T-helper 9 cell (primary cell): ENCODE data around the gene ERC2.
"Not testable (repeated sequence)": the region's sequence is repeated elsewhere in the genome, so short reads cannot be mapped to it uniquely, and the experiment has no call there.

Experiments used
- DNase-seq: peaks from one replicate; pipeline ENCODE4 v3.0.0-alpha.2; 2020

ERC2 gene

DNA sequence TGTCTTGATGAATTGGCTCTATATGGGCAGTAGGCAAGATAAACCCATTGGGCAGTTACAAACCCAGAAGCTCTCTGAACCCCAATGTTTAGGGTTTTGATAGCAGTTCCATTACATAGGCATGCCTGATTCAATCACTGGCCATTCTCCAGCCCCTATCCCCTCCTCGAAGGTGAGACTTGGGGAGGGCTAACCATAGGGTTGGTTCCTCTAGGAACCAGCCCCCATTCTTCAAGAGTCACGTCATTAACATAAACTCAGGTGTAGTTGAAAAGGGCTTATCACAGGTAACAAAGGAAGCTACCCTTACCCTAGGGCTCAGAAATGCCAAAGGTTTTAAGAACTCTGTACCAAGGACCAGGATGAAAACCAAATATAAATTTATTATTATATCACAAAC lies 353.1 kb downstream of the ERC2 start:
- no peak for DNase-seq

- DNase-seq: no peak
These were observed 354.4 kb downstream of the ERC2 start for GRCh38 chr3:56113908-56114307.

DNA sequence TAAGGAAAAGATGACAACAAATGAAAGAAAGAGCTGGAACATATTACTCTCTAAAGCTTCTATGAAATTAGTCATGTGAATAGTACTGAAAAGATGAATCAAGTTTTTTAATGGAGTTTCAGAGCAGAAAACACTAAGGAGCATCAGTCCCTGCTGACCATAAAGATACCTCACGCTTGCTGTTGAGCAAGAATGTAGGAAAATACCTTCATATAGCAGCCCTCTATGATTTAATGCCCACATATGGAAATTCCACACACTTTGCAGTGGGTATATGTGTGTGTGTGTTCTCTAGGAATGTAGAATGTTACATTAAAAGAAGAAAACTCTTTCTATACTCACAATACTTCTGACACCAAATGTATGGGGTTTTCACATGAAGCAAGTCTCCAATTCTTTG lies 355.0 kb downstream of the ERC2 start:
- no peak for DNase-seq

DNA sequence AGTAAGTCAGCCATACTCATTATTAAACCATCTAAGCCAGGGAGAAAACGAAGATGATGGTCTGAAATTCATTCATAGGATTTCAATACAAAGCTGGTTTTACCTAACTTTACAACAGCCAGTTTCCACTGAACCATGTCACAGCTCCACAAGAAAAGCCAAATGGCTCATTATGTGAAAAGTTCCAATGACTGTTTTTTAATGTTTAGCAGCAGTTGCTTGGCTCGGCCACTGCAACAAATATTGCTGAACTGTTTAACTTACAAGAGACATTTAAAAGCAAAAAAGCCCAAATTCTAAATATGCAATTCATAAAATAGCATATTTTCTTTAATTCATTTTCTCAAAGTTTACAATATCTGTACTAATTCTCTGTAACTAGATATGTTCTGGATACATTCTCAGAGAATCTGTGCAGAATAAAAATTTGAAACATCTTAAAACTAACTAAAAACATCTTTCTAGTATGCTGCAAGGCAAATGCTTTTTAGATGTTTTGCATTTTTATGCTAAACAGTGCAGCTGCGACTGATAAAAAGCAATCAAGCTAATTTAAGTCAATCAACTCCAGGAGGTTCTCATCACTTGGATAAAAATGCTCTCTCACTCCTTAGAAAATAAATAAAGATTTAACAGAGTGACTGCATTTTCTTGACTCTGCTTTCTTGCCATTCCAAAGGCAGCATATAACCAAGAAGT lies 356.5 kb downstream of the ERC2 start:
- no peak for DNase-seq

DNA sequence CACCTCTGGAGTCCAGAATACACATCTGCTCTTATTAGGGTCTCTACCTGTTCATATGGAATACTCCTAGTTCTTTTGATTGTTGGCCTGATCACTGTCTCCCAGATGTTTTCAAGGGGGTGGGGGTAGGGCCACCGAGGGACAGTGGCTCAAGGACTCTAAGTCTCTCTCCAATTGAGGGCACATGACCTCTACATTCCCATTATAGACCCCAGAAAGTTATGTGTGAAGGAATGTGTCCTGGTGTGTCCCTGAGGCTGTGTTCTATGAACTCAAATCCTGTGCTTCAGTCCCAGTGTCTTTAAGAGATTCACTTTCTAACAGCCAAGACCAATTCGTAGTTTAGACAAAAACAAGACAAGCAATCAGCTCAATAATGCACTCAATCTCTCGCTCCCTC lies 357.4 kb downstream of the ERC2 start:
- no peak for DNase-seq

DNA sequence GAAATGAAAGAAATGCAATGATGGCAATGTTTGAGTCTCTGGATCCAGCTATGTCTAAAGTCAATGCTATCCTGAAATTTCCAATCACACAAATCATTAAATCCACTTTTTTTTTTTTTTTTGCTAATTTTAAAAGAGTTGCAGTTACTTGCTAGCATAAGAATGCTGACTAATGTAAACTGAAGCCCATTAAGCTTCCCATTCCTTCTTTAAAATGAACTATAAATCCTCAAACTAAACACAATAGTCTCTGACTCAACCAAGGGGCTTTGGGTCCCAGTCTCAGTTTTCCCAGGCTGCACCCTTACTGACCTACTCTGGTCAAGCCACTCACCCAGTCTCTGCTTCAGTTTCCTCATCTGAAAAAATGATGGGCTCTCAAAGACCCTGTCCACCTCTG lies 361.1 kb downstream of the ERC2 start:
- no peak for DNase-seq

DNA sequence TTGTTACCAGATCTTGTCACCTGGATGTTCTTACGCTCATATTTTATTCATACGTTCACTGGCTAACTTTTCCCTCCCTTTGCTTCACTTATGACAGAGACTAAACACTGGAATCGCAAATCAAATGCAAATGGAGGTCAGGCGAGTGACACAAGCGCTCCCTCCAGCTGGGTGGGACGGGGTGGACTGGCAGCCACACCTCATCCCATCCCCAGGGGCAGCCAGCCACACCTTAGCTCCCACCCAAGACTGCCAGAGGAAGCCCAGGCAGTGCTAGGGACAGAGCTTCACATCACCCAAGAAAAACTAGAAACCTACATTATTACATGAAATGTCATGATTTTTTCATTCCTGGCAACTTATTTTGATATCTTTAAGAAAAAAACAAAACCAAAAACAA lies 366.2 kb downstream of the ERC2 start:
- no peak for DNase-seq

DNA sequence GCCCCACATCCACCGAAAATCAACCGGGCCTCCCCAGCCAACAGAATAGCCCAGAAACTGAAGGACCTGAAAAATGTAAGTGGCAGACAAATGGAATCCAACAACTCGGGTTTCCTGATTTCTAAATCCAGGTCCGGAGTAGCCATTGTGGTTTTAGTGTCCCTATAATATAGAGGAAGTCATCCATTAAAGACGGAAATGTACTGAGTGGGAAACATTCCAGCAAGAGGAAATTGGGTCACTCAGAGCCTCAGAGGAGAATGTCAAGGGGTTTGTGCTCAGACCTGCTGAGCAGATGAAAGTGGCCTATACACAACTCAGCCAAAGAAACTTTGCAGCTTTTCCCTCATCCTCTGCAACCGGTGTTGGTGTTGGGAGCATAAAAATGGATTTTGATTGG lies 366.7 kb downstream of the ERC2 start:
- no peak for DNase-seq

DNA sequence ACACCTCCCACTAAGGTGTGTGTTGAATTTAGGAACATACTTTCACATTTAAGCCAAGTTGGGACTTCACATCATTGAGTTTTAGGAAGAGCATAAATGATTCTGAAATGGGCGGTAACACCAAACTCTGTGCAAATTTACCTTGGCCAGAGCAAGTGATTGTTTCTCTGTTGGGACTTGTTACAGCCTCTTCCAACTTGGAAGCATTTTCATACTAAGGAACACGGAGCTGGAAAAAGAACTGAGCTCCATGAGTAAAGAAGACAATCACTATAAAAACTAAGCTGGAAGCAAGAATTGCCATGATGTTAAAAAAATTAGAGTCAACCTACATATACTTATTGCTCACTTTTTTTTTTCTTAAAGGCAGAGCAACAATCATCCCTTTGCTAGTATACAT lies 371.3 kb downstream of the ERC2 start:
- DNase-seq: no peak

DNA sequence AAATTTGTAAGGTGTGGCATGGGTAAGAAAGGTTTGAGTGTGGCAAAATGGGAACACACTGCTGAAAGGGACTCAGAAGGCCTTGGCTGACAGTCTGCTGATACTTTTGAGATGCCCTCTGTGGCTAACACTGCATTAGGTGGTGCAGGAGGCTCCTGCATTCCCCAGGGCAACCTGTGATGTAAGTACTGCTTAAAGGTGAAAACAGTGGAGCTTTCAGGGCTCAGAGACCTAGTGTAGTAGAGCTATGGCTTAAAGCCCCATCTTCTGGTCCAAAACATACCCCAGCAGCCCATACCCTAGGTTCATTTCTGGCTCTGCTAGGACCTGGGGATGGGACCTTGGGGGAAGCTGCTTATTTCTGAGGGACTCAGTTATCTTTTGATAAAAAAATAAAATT lies 374.1 kb downstream of the ERC2 start:
- no peak for DNase-seq

GRCh38 chr3:56089739-56090138 lies 378.5 kb downstream of the ERC2 start:
- DNase-seq: no peak

GRCh38 chr3:56087451-56088053 lies 380.7 kb downstream of the ERC2 start:
- no peak for DNase-seq

DNA sequence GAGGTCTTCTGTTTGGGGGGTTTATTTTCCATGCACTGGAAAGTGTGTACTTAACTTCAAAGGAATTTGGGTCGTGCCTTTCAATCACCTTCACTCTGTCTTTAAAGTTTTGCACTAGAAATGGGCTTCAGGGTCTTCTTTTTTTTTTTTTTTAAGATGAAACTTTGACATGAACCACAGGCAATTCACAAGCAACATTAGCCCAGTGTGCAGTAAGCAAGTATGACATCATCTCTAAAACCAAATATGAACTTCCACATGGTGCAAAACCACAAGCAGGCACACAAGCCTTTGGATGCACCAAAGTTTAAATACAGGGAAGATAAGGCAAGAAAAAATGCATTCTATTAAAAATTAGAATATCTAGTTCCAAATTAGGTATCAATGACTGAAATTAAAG lies 381.9 kb downstream of the ERC2 start:
- DNase-seq: no peak

- no peak for DNase-seq
These were observed 387.0 kb downstream of the ERC2 start for GRCh38 chr3:56081246-56081645.

GRCh38 chr3:56076746-56077145 lies 391.5 kb downstream of the ERC2 start:
- DNase-seq: no peak

- DNase-seq: no peak
These were observed 393.2 kb downstream of the ERC2 start for GRCh38 chr3:56075089-56075488.

DNA sequence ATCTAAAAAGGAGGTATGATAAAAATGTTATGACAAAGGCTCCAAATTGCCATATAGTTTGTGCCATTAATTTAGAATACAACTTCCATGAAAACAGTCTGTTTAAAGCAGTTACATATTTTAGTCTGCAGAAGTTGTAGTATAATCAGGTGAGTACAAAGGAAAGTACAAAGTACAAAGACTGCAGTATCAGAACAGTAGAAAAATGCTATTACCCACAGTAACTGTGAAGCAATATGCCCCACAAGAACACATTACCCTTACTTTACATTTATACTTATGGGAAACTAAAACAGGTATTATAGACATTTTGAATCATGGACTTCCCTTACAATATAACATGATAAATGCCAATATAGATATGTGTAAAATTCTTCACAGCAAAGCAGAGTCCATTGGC lies 398.5 kb downstream of the ERC2 start:
- no peak for DNase-seq

GRCh38 chr3:56066405-56066804 lies 401.9 kb downstream of the ERC2 start:
- not testable (repeated sequence) for DNase-seq

DNA sequence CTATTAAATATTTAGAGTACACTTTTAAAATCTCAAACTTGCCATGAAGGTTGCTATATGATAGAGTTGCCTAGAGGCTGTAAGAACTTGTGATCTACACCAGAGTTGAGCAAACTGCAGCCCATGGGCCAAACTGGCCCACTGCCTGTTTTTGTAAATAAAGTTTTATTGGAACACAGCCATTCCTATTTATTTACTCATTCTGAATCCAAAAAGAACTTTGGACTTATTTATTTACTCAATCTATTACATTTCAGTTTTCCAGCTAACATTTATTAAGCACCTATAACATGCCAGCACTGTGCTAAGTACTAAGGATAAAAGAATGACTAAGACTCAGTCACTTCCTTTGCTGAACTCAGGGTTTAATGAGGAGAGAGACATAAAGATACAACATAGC lies 403.6 kb downstream of the ERC2 start:
- DNase-seq: no peak

DNA sequence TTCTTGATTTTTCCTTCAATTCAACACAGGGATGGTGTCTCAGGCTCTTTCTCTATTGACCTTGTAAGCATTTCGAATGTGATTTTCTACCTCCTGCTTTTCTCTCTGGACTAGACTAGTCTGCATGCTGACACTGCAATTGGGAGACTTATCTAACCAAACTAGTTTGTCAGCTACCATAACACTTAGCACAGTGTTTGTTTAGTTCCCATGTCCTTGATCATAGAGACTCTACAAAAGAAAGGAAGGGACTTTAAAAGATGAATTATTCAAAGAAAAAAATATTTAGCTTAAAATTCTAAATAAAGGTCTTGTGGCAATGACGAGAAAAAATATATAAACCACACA lies 407.0 kb downstream of the ERC2 start:
- DNase-seq: no peak

GRCh38 chr3:56060521-56061278 lies 407.6 kb downstream of the ERC2 start:
- DNase-seq: no peak

DNA sequence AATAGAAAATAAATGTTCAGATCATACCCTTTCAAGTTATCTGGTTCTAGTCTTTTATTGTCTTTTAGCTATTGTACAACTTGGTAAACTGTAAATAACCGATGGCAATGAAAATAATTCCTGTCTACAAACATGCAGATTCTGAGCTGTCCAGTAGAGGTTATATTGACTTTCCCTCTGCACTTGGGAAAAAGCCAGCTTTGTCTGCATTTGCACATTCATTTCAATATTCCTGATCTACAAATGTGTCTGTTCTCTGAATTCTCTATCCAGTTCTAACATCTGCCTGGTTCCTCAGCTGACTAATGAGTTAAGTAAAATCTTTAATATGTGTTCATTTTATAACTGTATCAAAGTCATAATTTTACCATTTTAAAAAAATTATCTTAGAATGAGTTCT lies 408.5 kb downstream of the ERC2 start:
- DNase-seq: no peak

- DNase-seq: no peak
These were observed 412.3 kb downstream of the ERC2 start for GRCh38 chr3:56055951-56056350.

- no peak for DNase-seq
These were observed 412.7 kb downstream of the ERC2 start for GRCh38 chr3:56055546-56055945.
